Keratinocyte (primary cell): ENCODE results near the gene TLE7. TPM values are rescaled to one million over a fixed set of nuclear protein-coding genes. Genes with fewer than 3 reads are reported as not detected.

ENCODE experiments used
- DNase-seq: peaks from one replicate; pipeline ENCODE4 v3.0.0-alpha.2; 2011; ENCODE audit warnings: low read depth, missing footprints, low spot score
- FAIRE-seq: peaks from 2 replicates; lab custom pipeline; 2011; peaks lifted over from hg19 to GRCh38; lab: Jason Lieb, UNC
- H2AFZ ChIP-seq: 2 replicates; pipeline ENCODE4 v1.6.0; 2012; ENCODE audit warnings: low read length, control low read depth, inconsistent platforms; ENCODE audit not compliant: control insufficient read depth
- H3K27ac ChIP-seq: 2 replicates; pipeline ENCODE4 v1.5.1; 2011; ENCODE audit warnings: low read length; ENCODE audit not compliant: control insufficient read depth, insufficient read depth
- H3K27me3 ChIP-seq: 3 replicates; pipeline ENCODE4 v1.6.0; 2011; ENCODE audit warnings: low read length; ENCODE audit not compliant: control insufficient read depth, insufficient read depth; ENCODE audit errors: extremely low read depth
- H3K36me3 ChIP-seq, 2 experiments: 2 replicates in 1 of 2; 3 replicates in 1 of 2; pipeline ENCODE4 v1.5.1; 2011; ENCODE audit warnings: low read length in 2 of 2, mild to moderate bottlenecking in 1 of 2; ENCODE audit not compliant: control insufficient read depth in 2 of 2, insufficient read depth in 2 of 2; ENCODE audit errors: extremely low read depth in 1 of 2
- H3K4me1 ChIP-seq: 3 replicates; pipeline ENCODE4 v1.5.1; 2011; ENCODE audit warnings: low read length; ENCODE audit not compliant: control insufficient read depth, insufficient read depth; ENCODE audit errors: extremely low read depth
- H3K4me2 ChIP-seq: 3 replicates; pipeline ENCODE4 v1.6.0; 2011; ENCODE audit warnings: low read depth, low read length; ENCODE audit not compliant: control insufficient read depth, insufficient read depth; ENCODE audit errors: extremely low read depth
- H3K4me3 ChIP-seq, 3 experiments: fragments of 200-600 bp in 1 of 3; sonication (generic) in 1 of 3; 2 replicates in 2 of 3; 3 replicates in 1 of 3; pipeline ENCODE4 v1.5.1; 2011 to 2016; ENCODE audit warnings: low read length in 3 of 3, mild to moderate bottlenecking in 3 of 3, control low read depth in 2 of 3, inconsistent platforms in 1 of 3, low read depth in 1 of 3, mixed read lengths in 1 of 3, mixed run types in 1 of 3, moderate library complexity in 1 of 3; ENCODE audit not compliant: control insufficient read depth in 2 of 3, insufficient read depth in 2 of 3; ENCODE audit errors: extremely low read depth in 1 of 3
- H3K79me2 ChIP-seq: 2 replicates; pipeline ENCODE4 v1.6.0; 2012; ENCODE audit warnings: low read length; ENCODE audit not compliant: control insufficient read depth, insufficient read depth
- H3K9ac ChIP-seq: 3 replicates; pipeline ENCODE4 v1.6.0; 2011; ENCODE audit warnings: low read length; ENCODE audit not compliant: control insufficient read depth, insufficient read depth; ENCODE audit errors: extremely low read depth
- H3K9me1 ChIP-seq: 3 replicates; pipeline ENCODE4 v1.6.0; 2011; ENCODE audit warnings: low read length; ENCODE audit not compliant: control insufficient read depth, insufficient read depth; ENCODE audit errors: extremely low read depth
- H3K9me3 ChIP-seq: 2 replicates; pipeline ENCODE4 v1.5.1; 2012; ENCODE audit warnings: low read depth, low read length; ENCODE audit not compliant: control insufficient read depth
- H4K20me1 ChIP-seq: 3 replicates; pipeline ENCODE4 v1.6.0; 2011; ENCODE audit warnings: low read length; ENCODE audit not compliant: control insufficient read depth, insufficient read depth; ENCODE audit errors: extremely low read depth
- CTCF ChIP-seq, 3 experiments: IDR thresholded peaks in 1 of 3; conservative IDR thresholded peaks in 1 of 3; optimal IDR thresholded peaks in 1 of 3; 2 replicates in 2 of 3; 3 replicates in 1 of 3; pipeline versions ENCODE3 to v1.5.1; 2011; ENCODE audit warnings: low read length in 3 of 3, mild to moderate bottlenecking in 3 of 3, moderate library complexity in 2 of 3, control low read depth in 1 of 3, inconsistent platforms in 1 of 3; ENCODE audit not compliant: insufficient read depth in 2 of 3; ENCODE audit errors: extremely low read depth in 1 of 3
- EZH2 ChIP-seq: IDR thresholded peaks from one replicate; pipeline ENCODE4 v1.6.1; 2012; ENCODE audit warnings: inconsistent platforms, mild to moderate bottlenecking, low read length, moderate library complexity
- dilution Hi-C: fragments of 300-500 bp; cut with MboI; formaldehyde crosslinking; loops from one replicate; pipeline ENCODE4 v1.7.0; 2020; ENCODE audit warnings: low sequenced_read_pairs; ENCODE audit not compliant: extremely low pct_ligation_motif_present
- polyA plus RNA-seq, 5 experiments: library from polyadenylated mRNA; depleted of rRNA in 3 of 5; stranded (reverse) in 3 of 5; stranded (forward) in 1 of 5; unstranded in 1 of 5; fragments of >200 nt; gene quantifications; 1 replicate in 1 of 5; 2 replicates in 3 of 5; 3 replicates in 1 of 5; pipeline versions ENCODE4 v1.2.1 to v1.2.3, GENCODE V29; 2011 to 2012; ENCODE audit warnings: missing spikeins in 2 of 5, low read depth in 1 of 5, low replicate concordance in 1 of 5

The TLE7 gene
- polyA plus RNA-seq, 1 donor (not counting 4 experiments of a cell fraction or from before 2014, with no cell fraction given), result not detected

DNA sequence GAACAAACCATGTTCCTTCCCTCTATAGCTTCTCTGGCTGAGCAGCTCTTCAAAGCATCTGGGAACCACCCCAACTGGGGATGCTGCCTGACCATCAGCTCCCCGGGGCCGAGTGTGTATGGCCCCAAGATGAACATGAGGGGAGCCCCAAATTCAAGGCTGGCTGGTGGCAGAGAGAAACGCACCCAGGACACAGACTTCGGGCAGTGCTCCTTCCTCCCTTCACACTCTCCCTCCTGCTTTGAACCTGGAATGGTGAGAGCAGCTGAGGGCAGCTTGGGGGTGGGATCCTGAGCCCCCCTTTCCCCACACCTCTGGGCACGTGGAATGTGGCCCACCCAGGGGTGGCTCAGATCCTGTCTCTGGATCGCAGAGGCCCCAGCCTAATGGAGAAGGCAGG, 17.2 kb downstream of the TLE7 start:
- H4K20me1 ChIP-seq, result no peaks in the 10 kb centered on the region
- H3K9me3 ChIP-seq, result no peaks in the 10 kb centered on the region
- H3K36me3 ChIP-seq, result no peaks in the 10 kb centered on the region
- no peak for FAIRE-seq
- no peak for TF ChIP-seq EZH2
- no peak for TF ChIP-seq CTCF (optimal IDR thresholded peaks at IDR 0.05 in 1 of 3, IDR thresholded peaks at IDR 0.05 in 1 of 3, conservative IDR thresholded peaks at IDR 0.05 in 1 of 3; ENCODE audit: extremely low read depth in 1 of 3, insufficient read depth in 2 of 3, low read length in 3 of 3)
- H3K4me3 ChIP-seq, result no peak overlapping the region
- no peaks in the 10 kb centered on the region for H3K9me1 ChIP-seq
- H3K4me2 ChIP-seq, result no peak overlapping the region
- H3K9ac ChIP-seq, result no peak overlapping the region
- H3K79me2 ChIP-seq, result no peaks in the 10 kb centered on the region
- H3K4me1 ChIP-seq, result no peaks in the 10 kb centered on the region
- H3K27ac ChIP-seq, result no peak overlapping the region
- DNase-seq, result no peak
- dilution Hi-C loops, result no loop called here
- H2AFZ ChIP-seq, result no peak overlapping the region
- H3K27me3 ChIP-seq, result peaks cover 7% of the 10 kb centered on the region

- no peak for TF ChIP-seq CTCF (optimal IDR thresholded peaks at IDR 0.05 in 1 of 3, IDR thresholded peaks at IDR 0.05 in 1 of 3, conservative IDR thresholded peaks at IDR 0.05 in 1 of 3; ENCODE audit: extremely low read depth in 1 of 3, insufficient read depth in 2 of 3, low read length in 3 of 3)
- TF ChIP-seq EZH2, result no peak
- H3K9me1 ChIP-seq, result no peaks in the 10 kb centered on the region
- H3K79me2 ChIP-seq, result no peaks in the 10 kb centered on the region
- no peaks in the 10 kb centered on the region for H4K20me1 ChIP-seq
- dilution Hi-C loops, result no loop called here
- no peak overlapping the region for H3K4me2 ChIP-seq
- FAIRE-seq (no peak), DNase-seq (no peak)
- no peak overlapping the region for H3K27ac ChIP-seq
- H3K27me3 ChIP-seq, result peaks cover 7% of the 10 kb centered on the region
- no peaks in the 10 kb centered on the region for H3K36me3 ChIP-seq
- H3K4me3 ChIP-seq, result no peak overlapping the region
- H3K9ac ChIP-seq, result no peak overlapping the region
- H2AFZ ChIP-seq, result no peak overlapping the region
- no peaks in the 10 kb centered on the region for H3K4me1 ChIP-seq
- H3K9me3 ChIP-seq, result no peaks in the 10 kb centered on the region
These were observed 18.0 kb downstream of the TLE7 start for GRCh38 chr16:71423865-71424264.
